HG03439 (cell line): ENCODE measurements around the gene PARP6.

Experiments used
- ATAC-seq: cut with Tn5 transposase; IDR thresholded peaks from one replicate; pipeline ENCODE4 v1.9.1; 2021; ENCODE audit warnings: mild to moderate bottlenecking, moderate library complexity; ENCODE audit not compliant: unreplicated experiment

PARP6 gene

GRCh38 chr15:72231066-72231832, 41.1 kb downstream of the PARP6 start, which contains the start of gene PKM:
TSS of gene PKM (minus strand) at chr15:72231190. CDS start at chr15:72219097, 12,093 bp downstream.
- ATAC-seq = peak; percentile 45

GRCh38 chr15:72230197-72231065, 41.9 kb downstream of the PARP6 start:
- ATAC-seq = no peak

GRCh38 chr15:72229947-72230196, 42.5 kb downstream of the PARP6 start:
- ATAC-seq = no peak

- no peak for ATAC-seq
Measured at GRCh38 chr15:72229076-72229946, 43.0 kb downstream of the PARP6 start.

GRCh38 chr15:72227720-72228119, 44.6 kb downstream of the PARP6 start:
- ATAC-seq = no peak

GRCh38 chr15:72227192-72227586, 45.2 kb downstream of the PARP6 start:
- ATAC-seq = no peak

- no peak for ATAC-seq
Measured at GRCh38 chr15:72223278-72223677, 49.1 kb downstream of the PARP6 start.

- ATAC-seq = no peak
Measured at GRCh38 chr15:72222393-72222792, 50.0 kb downstream of the PARP6 start.

- ATAC-seq = no peak
Measured at GRCh38 chr15:72220687-72221086, 51.7 kb downstream of the PARP6 start.

- no peak for ATAC-seq
Measured at GRCh38 chr15:72217216-72217615, 55.1 kb downstream of the PARP6 start.

GRCh38 chr15:72216079-72216478, 56.3 kb downstream of the PARP6 start:
- no peak for ATAC-seq

- ATAC-seq = no peak
Measured at GRCh38 chr15:72207558-72208085, 64.7 kb downstream of the PARP6 start.

- ATAC-seq = no peak
Measured at GRCh38 chr15:72206677-72207000, 65.7 kb downstream of the PARP6 start.

- ATAC-seq = no peak
Measured at GRCh38 chr15:72205896-72206676, 66.3 kb downstream of the PARP6 start.

GRCh38 chr15:72205273-72205672, 67.1 kb downstream of the PARP6 start:
- no peak for ATAC-seq

GRCh38 chr15:72203507-72203837, 68.9 kb downstream of the PARP6 start:
- ATAC-seq = no peak

- ATAC-seq = no peak
Measured at GRCh38 chr15:72202801-72203506, 69.4 kb downstream of the PARP6 start.

- no peak for ATAC-seq
Measured at GRCh38 chr15:72202302-72202701, 70.1 kb downstream of the PARP6 start.

- no peak for ATAC-seq
Measured at GRCh38 chr15:72201391-72201921, 70.9 kb downstream of the PARP6 start.
